ENCODE measurements around the gene RAD9B.
"Not testable (repeated sequence)": the region's sequence is repeated elsewhere in the genome, so short reads cannot be mapped to it uniquely, and the experiment has no call there.

Gene RAD9B

DNA sequence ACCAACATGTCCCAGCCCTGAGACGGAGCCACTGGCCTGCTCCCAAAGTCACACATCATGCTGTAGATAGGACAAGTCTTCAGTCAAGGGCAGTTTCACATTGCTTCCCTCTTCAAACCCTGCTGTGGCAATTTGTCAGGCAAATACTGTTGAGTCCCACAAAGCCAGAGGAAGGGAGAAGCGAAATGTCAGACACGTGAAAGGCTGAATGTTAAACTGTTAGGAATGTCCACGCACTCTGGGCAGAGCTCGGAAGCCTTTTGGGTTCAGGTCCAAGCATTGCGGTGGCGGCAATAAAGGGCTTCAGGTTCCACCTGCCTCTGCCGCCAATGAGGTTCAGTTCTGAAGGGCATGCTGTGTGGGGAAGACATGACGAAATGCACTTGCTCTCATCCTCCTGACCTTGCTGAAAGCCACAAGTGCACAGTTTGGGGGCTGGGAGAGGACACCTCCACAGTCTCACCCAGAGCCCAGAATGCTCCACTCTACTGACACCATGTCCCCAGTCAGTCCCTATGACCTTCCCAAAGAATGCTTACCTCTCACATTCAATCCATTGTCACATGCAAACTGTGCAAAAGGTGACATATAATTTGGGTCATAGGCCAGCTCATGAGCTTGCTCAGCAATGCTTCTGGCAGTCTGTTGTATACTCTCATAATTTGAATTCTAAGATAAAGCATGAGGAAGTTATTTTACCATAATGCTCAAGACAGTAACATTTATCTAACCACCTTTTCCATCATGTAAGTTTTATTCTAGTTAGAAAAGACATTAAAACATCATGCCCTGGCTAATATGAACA lies 35.7 kb downstream of the RAD9B start:
- no peak overlapping the region for H3K9ac ChIP-seq (ENCODE audit: low read depth, low read length)
- H3K4me1 ChIP-seq (ENCODE audit: insufficient read depth, low read length): peaks cover 6% of the 10 kb centered on the region; the same call in 1 of the 2 replicates
- peaks cover 14% of the 10 kb centered on the region; the same call in 1 of the 2 replicates for H3K36me3 ChIP-seq (ENCODE audit: insufficient read depth, low read length)
- H3K9me3 ChIP-seq (ENCODE audit: control insufficient read depth, insufficient read depth, low read length): no peaks in the 10 kb centered on the region

DNA sequence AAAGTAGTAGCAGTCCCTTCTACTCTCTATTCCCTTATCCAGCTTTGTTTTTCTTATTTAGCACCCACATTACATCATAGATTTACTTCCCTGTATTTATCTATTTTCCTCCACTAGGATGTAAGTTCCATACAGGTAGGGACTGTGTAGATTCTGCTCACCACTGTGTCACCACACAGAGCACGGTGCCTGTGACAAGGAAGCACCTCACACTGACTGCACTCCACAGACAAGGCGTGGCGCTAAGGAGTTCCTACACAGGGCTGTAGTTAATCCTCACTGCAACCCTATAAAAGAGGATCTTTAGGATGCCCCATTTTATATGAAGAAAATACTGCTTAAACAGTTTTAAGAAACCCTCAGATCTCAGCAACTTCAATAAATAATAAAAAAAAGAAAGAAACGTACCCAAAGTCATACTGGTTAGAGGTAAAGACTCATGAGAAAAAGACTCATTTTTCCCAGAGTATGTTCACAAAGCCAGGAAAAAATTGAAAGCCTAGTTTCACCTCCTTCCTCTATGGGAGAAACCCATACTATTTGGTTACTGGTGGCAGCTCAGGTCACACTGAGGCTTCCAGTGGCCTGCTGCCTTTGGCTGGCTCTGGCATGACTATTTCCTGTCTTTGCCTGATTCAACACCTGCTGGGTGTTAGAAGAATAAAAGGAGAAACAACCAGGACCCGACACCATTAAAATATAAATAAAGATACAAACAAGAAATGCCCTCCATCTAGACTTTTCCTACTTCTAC lies 36.9 kb downstream of the RAD9B start:
- H3K9me3 ChIP-seq (ENCODE audit: control insufficient read depth, insufficient read depth, low read length): no peaks in the 10 kb centered on the region
- H3K9ac ChIP-seq (ENCODE audit: low read depth, low read length): no peak overlapping the region
- H3K4me1 ChIP-seq (ENCODE audit: insufficient read depth, low read length): peaks cover 3% of the 10 kb centered on the region; the same call in 1 of the 2 replicates
- H3K36me3 ChIP-seq (ENCODE audit: insufficient read depth, low read length): peaks cover 14% of the 10 kb centered on the region; the same call in 1 of the 2 replicates

DNA sequence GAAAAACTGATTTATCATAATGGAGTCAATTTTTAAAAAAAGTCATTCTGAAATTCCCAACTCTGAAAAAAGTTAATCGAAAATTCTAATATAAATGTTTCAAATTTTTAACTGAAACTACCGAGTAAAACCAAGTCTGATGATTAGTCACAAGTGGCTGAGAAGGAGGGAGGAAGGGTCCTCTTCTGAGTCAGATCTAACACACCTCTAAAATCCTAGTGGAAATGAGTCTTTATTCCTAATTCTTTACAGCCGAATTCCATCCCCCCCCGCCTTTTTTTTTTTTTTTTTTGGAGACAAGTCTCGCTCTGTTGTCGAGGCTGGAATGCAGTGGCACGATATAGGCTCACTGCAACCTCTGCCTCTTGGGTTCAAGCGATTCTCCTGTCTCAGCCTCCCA lies 37.9 kb downstream of the RAD9B start:
- Histone ChIP-seq H3K4me1 (ENCODE audit: insufficient read depth, low read length) (peaks cover 3% of the 10 kb centered on the region; the same call in 1 of the 2 replicates), H3K9ac (ENCODE audit: low read depth, low read length) (no peak overlapping the region), H3K36me3 (ENCODE audit: insufficient read depth, low read length) (peaks cover 14% of the 10 kb centered on the region; the same call in 1 of the 2 replicates), H3K9me3 (ENCODE audit: control insufficient read depth, insufficient read depth, low read length) (no peaks in the 10 kb centered on the region)

DNA sequence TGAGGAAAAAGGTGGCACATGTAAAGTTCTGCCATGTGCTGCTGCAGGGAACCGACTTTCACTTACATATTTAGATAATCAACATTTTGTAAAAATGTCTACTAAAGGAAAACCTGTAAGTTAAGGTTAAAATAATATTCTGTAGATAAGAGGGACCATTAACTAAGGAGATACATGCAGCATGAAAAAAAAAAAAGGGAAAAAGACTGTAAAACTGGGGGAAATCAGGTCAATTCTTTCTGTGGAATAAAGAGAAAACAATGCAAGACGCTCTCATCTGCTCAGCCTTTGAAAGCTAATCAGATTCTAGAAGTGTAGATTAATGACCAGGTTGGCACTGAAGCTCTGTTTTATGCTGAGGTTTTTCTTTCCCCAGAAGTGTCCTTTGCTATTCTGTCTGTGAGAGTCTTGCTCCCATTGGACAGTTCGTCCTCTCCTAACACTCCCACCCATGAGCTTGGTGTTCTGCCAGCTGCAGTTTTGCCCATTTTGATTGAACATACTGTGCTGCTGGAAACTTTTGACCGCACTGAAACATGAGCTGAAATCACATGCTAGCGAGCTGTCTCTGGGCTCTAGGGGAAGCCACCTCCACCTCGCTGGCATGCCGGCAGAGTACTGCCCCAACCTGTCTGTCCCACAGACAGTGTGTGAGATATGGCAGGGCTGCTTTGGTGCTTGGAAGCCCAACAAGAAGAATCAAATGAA lies 41.3 kb downstream of the RAD9B start:
- H3K4me1 ChIP-seq (ENCODE audit: insufficient read depth, low read length): peaks cover 3% of the 10 kb centered on the region; the same call in 1 of the 2 replicates
- H3K9me3 ChIP-seq (ENCODE audit: control insufficient read depth, insufficient read depth, low read length): no peaks in the 10 kb centered on the region
- peaks cover 8% of the 10 kb centered on the region; the same call in 1 of the 2 replicates for H3K36me3 ChIP-seq (ENCODE audit: insufficient read depth, low read length)
- H3K9ac ChIP-seq (ENCODE audit: low read depth, low read length): no peak overlapping the region

DNA sequence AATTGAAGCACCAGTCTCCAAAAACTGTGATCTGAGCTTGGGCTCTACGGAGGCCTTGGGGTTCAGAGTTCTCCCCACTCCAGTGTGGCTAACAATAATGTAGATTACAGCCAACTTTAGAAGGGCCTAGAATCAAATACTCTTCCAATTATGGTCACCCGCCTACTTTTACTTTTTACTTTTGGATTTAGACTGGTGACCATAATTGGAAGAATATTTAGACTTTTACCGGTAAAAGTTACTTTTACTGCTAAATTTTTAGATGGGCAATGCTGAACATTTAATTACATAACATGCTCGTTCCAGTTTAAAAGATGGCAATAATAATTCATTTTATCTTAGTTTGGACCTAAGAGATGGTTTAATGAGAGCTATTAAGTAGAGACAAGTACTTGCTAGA lies 41.8 kb downstream of the RAD9B start:
- H3K4me1 ChIP-seq (ENCODE audit: insufficient read depth, low read length): peaks cover 3% of the 10 kb centered on the region; the same call in 1 of the 2 replicates
- no peaks in the 10 kb centered on the region for H3K9me3 ChIP-seq (ENCODE audit: control insufficient read depth, insufficient read depth, low read length)
- H3K36me3 ChIP-seq (ENCODE audit: insufficient read depth, low read length): 0 out of 2 replicates have a peak, but pooled peaks cover 2% of the 10 kb centered on the region
- H3K9ac ChIP-seq (ENCODE audit: low read depth, low read length): no peak overlapping the region

DNA sequence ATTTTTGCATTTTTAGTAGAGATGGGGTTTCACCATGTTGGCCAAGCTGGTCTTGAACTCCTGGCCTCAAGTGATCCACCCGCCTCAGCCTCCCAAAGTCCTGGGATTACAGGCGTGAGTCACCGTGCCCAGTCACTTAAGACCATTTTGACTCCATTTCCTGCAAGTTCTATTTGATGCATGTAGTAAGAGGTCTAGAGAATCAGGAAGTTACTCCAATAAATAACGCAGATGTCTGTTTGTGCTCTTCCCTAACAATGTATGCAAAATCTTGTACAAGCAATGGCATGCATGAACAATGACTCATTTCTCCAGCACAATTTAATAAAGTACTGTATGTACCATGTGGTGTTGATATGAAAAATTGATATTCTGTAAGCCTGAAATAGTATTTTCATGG lies 43.1 kb downstream of the RAD9B start:
- H3K36me3 ChIP-seq (ENCODE audit: insufficient read depth, low read length); H3K9ac ChIP-seq (ENCODE audit: low read depth, low read length); H3K4me1 ChIP-seq (ENCODE audit: insufficient read depth, low read length); H3K9me3 ChIP-seq (ENCODE audit: control insufficient read depth, insufficient read depth, low read length): not testable (repeated sequence)

DNA sequence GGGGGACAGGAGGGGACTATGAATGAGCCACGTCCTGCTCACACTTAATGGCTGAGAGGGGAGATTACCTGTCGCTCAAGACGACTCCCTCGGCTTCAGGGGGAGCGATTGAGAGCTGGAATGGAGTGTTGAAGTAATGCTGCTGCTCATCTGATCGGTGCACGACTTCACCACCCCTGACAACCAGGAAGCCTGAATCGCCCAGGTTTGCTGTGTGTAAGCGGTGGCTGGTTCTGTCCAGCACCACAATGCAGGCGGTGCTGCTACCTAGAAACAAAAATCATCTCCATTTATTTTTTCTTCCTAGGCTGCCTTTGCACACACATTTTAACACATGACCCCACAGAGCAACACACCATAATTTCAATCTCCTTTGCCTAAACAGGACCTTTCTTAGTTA lies 43.7 kb downstream of the RAD9B start:
- Histone ChIP-seq H3K9ac (ENCODE audit: low read depth, low read length) (no peak overlapping the region), H3K9me3 (ENCODE audit: control insufficient read depth, insufficient read depth, low read length) (no peaks in the 10 kb centered on the region), H3K4me1 (ENCODE audit: insufficient read depth, low read length) (no peaks in the 10 kb centered on the region), H3K36me3 (ENCODE audit: insufficient read depth, low read length) (no peaks in the 10 kb centered on the region; the same call in 1 of the 2 replicates)

DNA sequence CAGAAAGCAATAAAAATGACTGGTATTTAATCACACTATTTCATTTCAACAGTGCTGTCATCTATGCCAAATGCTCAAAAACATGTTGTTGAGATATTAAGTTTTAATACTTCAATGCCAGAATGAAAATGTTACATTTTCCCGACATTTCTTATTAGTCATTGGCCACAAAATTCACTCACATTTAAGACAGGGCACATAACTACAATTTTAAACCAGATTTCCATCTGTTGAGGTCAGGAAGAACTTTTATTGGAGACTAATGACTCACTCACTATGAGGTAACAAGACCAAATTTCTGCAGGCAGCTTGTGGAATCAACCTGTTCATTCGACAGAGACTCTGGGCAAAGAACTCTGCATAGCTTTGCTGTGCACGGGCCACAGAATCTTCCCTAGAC lies 44.2 kb downstream of the RAD9B start:
- Histone ChIP-seq H3K36me3 (ENCODE audit: insufficient read depth, low read length) (no peaks in the 10 kb centered on the region; the same call in 1 of the 2 replicates), H3K9me3 (ENCODE audit: control insufficient read depth, insufficient read depth, low read length) (no peaks in the 10 kb centered on the region), H3K9ac (ENCODE audit: low read depth, low read length) (no peak overlapping the region), H3K4me1 (ENCODE audit: insufficient read depth, low read length) (no peaks in the 10 kb centered on the region)

DNA sequence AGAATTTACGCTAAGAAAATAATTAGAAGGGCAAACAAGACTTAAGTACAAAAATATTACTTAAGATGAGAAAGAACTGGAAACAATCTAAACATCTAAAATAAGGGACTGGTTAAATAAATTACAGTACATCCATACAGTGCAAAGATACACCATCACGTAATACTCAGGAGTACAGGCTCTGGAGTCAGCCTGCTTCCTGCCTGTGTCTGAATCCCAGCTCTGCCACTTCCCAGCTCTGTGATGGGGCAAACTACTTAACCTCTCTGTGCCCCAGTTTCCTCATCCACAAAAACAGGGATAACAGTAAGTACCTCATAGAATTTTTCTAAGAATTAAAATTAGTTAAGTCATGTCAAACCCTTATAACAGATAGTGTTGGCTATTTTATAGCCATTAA lies 45.0 kb downstream of the RAD9B start:
- H3K9ac ChIP-seq (ENCODE audit: low read depth, low read length): no peak overlapping the region
- H3K9me3 ChIP-seq (ENCODE audit: control insufficient read depth, insufficient read depth, low read length): no peaks in the 10 kb centered on the region
- H3K4me1 ChIP-seq (ENCODE audit: insufficient read depth, low read length): no peaks in the 10 kb centered on the region
- H3K36me3 ChIP-seq (ENCODE audit: insufficient read depth, low read length): no peaks in the 10 kb centered on the region; the same call in 1 of the 2 replicates

DNA sequence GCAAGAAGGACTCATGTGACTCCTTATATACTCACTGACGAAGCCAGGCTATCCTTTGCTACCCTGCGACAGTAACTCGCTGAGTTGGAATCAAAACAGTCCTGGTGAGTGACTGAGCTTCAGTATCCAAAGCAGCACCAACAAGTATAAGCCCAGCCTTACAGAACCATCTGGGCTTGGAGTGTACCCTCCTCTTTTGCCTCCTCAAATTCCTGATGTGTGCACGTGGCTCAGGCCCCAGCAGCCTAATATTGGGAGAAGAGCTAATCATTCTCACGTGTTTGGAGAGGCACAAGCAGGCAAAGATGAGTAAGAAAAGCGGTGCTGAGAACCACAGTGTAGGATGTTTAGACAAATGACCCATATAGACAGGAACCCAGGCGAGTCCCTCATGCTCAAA lies 46.5 kb downstream of the RAD9B start:
- Histone ChIP-seq H3K36me3 (ENCODE audit: insufficient read depth, low read length) (no peaks in the 10 kb centered on the region; the same call in 1 of the 2 replicates), H3K9ac (ENCODE audit: low read depth, low read length) (no peak overlapping the region), H3K9me3 (ENCODE audit: control insufficient read depth, insufficient read depth, low read length) (no peaks in the 10 kb centered on the region), H3K4me1 (ENCODE audit: insufficient read depth, low read length) (no peaks in the 10 kb centered on the region)

DNA sequence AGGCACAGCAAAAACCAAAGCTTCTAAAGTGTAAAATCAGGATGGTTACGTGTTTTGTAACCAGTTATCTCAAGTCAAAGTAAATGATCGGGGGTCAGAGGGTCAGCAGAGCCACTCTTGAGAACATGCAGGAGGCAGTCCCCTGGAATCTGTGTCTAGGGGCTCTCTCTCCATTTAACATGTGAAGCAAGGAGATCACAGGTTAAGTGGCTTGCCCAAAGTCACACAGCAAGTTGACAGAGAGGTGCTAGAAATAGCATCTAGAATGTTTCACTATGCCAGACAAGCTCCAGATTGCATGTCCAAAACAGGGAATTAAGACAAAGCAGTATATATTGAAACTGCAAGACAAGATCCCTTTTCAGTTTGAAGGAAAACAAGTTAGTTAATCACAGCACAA lies 47.6 kb downstream of the RAD9B start:
- no peaks in the 10 kb centered on the region; the same call in 1 of the 2 replicates for H3K36me3 ChIP-seq (ENCODE audit: insufficient read depth, low read length)
- H3K4me1 ChIP-seq (ENCODE audit: insufficient read depth, low read length): no peaks in the 10 kb centered on the region
- no peak overlapping the region for H3K9ac ChIP-seq (ENCODE audit: low read depth, low read length)
- no peaks in the 10 kb centered on the region for H3K9me3 ChIP-seq (ENCODE audit: control insufficient read depth, insufficient read depth, low read length)

DNA sequence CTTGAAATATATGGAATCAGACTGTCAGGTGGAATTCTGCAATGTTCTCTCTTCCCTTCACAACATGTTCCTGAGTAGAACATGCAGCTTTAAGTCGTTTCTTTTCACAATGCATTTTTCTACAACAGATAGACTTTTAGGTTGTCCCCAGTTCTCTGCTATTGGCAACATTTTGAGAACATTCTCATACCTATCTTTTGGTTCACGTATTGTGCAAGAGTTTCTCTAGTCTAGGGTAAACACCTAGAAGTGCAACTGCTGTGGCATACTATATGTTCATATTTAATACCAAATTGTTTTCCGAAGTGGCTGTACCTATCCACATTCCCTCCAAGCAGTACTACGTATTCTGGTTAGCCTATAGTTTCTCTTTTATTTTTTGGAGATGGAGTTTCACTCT lies 48.9 kb downstream of the RAD9B start:
- Histone ChIP-seq H3K36me3 (ENCODE audit: insufficient read depth, low read length) (no peaks in the 10 kb centered on the region; the same call in 1 of the 2 replicates), H3K9me3 (ENCODE audit: control insufficient read depth, insufficient read depth, low read length) (no peaks in the 10 kb centered on the region), H3K4me1 (ENCODE audit: insufficient read depth, low read length) (no peaks in the 10 kb centered on the region), H3K9ac (ENCODE audit: low read depth, low read length) (no peak overlapping the region)
